Measurements from ENCODE around the gene WDR33.
"Not testable (repeated sequence)": the region's sequence is repeated elsewhere in the genome, so short reads cannot be mapped to it uniquely, and the experiment has no call there.

GRCh38 chr2:127806860-127807259 is 4.1 kb downstream of the WDR33 start:
- not testable (repeated sequence) for TF ChIP-seq EZH2 (IDR thresholded peaks at IDR 0.05; ENCODE audit: borderline replicate concordance, low read depth, low read length, poor library complexity, severe bottlenecking)
- TF ChIP-seq, protein P1, sequence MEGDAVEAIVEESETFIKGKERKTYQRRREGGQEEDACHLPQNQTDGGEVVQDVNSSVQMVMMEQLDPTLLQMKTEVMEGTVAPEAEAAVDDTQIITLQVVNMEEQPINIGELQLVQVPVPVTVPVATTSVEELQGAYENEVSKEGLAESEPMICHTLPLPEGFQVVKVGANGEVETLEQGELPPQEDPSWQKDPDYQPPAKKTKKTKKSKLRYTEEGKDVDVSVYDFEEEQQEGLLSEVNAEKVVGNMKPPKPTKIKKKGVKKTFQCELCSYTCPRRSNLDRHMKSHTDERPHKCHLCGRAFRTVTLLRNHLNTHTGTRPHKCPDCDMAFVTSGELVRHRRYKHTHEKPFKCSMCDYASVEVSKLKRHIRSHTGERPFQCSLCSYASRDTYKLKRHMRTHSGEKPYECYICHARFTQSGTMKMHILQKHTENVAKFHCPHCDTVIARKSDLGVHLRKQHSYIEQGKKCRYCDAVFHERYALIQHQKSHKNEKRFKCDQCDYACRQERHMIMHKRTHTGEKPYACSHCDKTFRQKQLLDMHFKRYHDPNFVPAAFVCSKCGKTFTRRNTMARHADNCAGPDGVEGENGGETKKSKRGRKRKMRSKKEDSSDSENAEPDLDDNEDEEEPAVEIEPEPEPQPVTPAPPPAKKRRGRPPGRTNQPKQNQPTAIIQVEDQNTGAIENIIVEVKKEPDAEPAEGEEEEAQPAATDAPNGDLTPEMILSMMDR (conservative IDR thresholded peaks at IDR 0.05; ENCODE audit: low read depth, low read length) = not testable (repeated sequence)
